SU-DHL-6 (cell line): ENCODE results near the gene EZH1.

ENCODE experiments used
- EZH2phosphoT487 ChIP-seq: fragments of 200-600 bp; sonication (generic), shearing (Covaris generic); conservative IDR thresholded peaks from 2 replicates; pipeline ENCODE4 v1.6.1; 2018; ENCODE audit warnings: mild to moderate bottlenecking, antibody characterized with exemption, low read length, moderate library complexity, mixed read lengths
- TF ChIP-seq, protein P1 (sequence below): fragments of 200-600 bp; sonication (generic); IDR thresholded peaks from one replicate; pipeline ENCODE4 v1.5.1; 2017; ENCODE audit warnings: antibody characterized with exemption, mild to moderate bottlenecking, low read length, moderate library complexity; ENCODE audit not compliant: insufficient read depth, poor library complexity, severe bottlenecking

DNA sequence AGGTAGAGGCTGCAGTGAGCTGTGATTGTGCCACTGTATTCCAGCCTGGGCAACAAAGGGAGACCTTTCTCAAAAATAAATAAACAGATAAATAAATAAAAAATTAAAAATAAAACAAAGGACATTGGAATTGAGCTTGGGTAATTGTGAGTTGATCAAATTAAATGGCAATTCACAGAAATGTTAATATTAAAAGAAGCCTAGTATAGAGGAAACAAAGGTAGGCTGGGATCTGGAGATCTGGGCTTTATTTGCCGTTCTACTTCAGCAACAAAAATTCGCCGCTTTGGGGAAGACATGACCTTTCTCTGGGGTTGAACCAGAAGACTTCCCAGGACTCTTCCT lies 28.1 kb upstream of the EZH1 start:
- TF ChIP-seq, protein P1, sequence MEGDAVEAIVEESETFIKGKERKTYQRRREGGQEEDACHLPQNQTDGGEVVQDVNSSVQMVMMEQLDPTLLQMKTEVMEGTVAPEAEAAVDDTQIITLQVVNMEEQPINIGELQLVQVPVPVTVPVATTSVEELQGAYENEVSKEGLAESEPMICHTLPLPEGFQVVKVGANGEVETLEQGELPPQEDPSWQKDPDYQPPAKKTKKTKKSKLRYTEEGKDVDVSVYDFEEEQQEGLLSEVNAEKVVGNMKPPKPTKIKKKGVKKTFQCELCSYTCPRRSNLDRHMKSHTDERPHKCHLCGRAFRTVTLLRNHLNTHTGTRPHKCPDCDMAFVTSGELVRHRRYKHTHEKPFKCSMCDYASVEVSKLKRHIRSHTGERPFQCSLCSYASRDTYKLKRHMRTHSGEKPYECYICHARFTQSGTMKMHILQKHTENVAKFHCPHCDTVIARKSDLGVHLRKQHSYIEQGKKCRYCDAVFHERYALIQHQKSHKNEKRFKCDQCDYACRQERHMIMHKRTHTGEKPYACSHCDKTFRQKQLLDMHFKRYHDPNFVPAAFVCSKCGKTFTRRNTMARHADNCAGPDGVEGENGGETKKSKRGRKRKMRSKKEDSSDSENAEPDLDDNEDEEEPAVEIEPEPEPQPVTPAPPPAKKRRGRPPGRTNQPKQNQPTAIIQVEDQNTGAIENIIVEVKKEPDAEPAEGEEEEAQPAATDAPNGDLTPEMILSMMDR = no peak
- TF ChIP-seq EZH2phosphoT487 = no peak
